Stimulated activated naive CD4-positive, alpha-beta T cell (primary cell): ENCODE data around the gene MCTP2.

Source experiments
- DNase-seq, 6 experiments: peaks; one replicate each; lab custom pipeline; 2025; lab: John Stamatoyannopoulos, UW

MCTP2 gene

GRCh38 chr15:94230883-94231722 is at the start of gene MCTP2:
MCTP2 (plus strand) TSS chr15:94231561; CDS start chr15:94298266, 66,705 bp downstream.
- DNase-seq = peak; percentile 57 to 77 (median 65)

- no peak for DNase-seq
Measured at GRCh38 chr15:94182883-94183282, 48.5 kb upstream of the MCTP2 start.

- no peak for DNase-seq
Measured at GRCh38 chr15:94185547-94186236, 45.7 kb upstream of the MCTP2 start.

GRCh38 chr15:94186770-94187331 is 44.5 kb upstream of the MCTP2 start:
- no peak for DNase-seq

GRCh38 chr15:94193906-94194305 is 37.5 kb upstream of the MCTP2 start:
- no peak for DNase-seq

- DNase-seq = no peak
Measured at GRCh38 chr15:94196531-94196930, 34.8 kb upstream of the MCTP2 start.

GRCh38 chr15:94198633-94199032 is 32.7 kb upstream of the MCTP2 start:
- no peak for DNase-seq

GRCh38 chr15:94199725-94200124 is 31.6 kb upstream of the MCTP2 start:
- no peak for DNase-seq

- no peak for DNase-seq
Measured at GRCh38 chr15:94203306-94203705, 28.1 kb upstream of the MCTP2 start.

- no peak for DNase-seq
Measured at GRCh38 chr15:94205366-94205765, 26.0 kb upstream of the MCTP2 start.

- DNase-seq = no peak
Measured at GRCh38 chr15:94206463-94207167, 24.7 kb upstream of the MCTP2 start.

- DNase-seq = no peak
Measured at GRCh38 chr15:94212291-94212690, 19.1 kb upstream of the MCTP2 start.

- no peak for DNase-seq
Measured at GRCh38 chr15:94225616-94226015, 5.7 kb upstream of the MCTP2 start.

- DNase-seq = no peak
Measured at GRCh38 chr15:94228611-94229010, 2.8 kb upstream of the MCTP2 start.

GRCh38 chr15:94229591-94230369 is 1.6 kb upstream of the MCTP2 start:
- DNase-seq = peak in 4 of 6 experiments; percentile 2 to 47 (median 38)

- no peak for DNase-seq
Measured at GRCh38 chr15:94230431-94230882, 904 bp upstream of the MCTP2 start.

GRCh38 chr15:94231723-94232468 is 535 bp downstream of the MCTP2 start:
- DNase-seq = peak in 1 of 6 experiments; percentile 19

GRCh38 chr15:94233441-94233840 is 2.1 kb downstream of the MCTP2 start:
- no peak for DNase-seq

- DNase-seq = no peak
Measured at GRCh38 chr15:94234300-94234699, 2.9 kb downstream of the MCTP2 start.

- no peak for DNase-seq
Measured at GRCh38 chr15:94235041-94235440, 3.7 kb downstream of the MCTP2 start.

GRCh38 chr15:94235646-94236045 is 4.3 kb downstream of the MCTP2 start:
- no peak for DNase-seq
